OCI-LY1 (cell line): ENCODE data around the gene SLC6A15.
A peak's percentile ranks its signal among the peaks of the same experiment; 100 is the strongest.

Experiments
- H2AFZ ChIP-seq: fragments of 200-600 bp; sonication (generic), shearing (Covaris generic); 2 replicates; pipeline ENCODE4 v1.6.0; 2014; ENCODE audit warnings: antibody characterized with exemption, mild to moderate bottlenecking, low read length
- H3F3A ChIP-seq: fragments of 200-600 bp; sonication (generic), shearing (Covaris generic); 2 replicates; pipeline ENCODE4 v1.6.0; 2014; ENCODE audit warnings: mild to moderate bottlenecking, antibody characterized with exemption, low read length, moderate library complexity; ENCODE audit not compliant: insufficient read depth
- H3K27ac ChIP-seq: fragments of 200-600 bp; sonication (generic); 2 replicates; pipeline ENCODE4 v1.5.1; 2014; ENCODE audit warnings: low read length, mixed run types, mild to moderate bottlenecking, low read depth; ENCODE audit not compliant: poor library complexity, severe bottlenecking
- H3K27me3 ChIP-seq: fragments of 200-600 bp; sonication (generic); 2 replicates; pipeline ENCODE4 v1.6.0; 2014; ENCODE audit warnings: antibody characterized with exemption, mild to moderate bottlenecking, low read length, moderate library complexity; ENCODE audit not compliant: insufficient read depth
- H3K36me3 ChIP-seq: fragments of 200-600 bp; sonication (generic); 2 replicates; pipeline ENCODE4 v1.6.1; 2014; ENCODE audit warnings: mild to moderate bottlenecking, antibody characterized with exemption, low read length, moderate library complexity, mixed read lengths; ENCODE audit not compliant: insufficient read depth
- H3K4me1 ChIP-seq: fragments of 200-600 bp; sonication (generic); 2 replicates; pipeline ENCODE4 v1.5.1; 2014; ENCODE audit warnings: mild to moderate bottlenecking, low read length, moderate library complexity; ENCODE audit not compliant: insufficient read depth, severe bottlenecking
- H3K4me2 ChIP-seq: fragments of 200-600 bp; sonication (generic), shearing (Covaris generic); 2 replicates; pipeline ENCODE4 v1.6.1; 2014; ENCODE audit warnings: low read length
- H3K4me3 ChIP-seq: fragments of 200-600 bp; sonication (generic); 2 replicates; pipeline ENCODE4 v1.5.1; 2014; ENCODE audit warnings: low read length, low read depth, mild to moderate bottlenecking, mixed read lengths; ENCODE audit not compliant: poor library complexity, severe bottlenecking
- H3K79me2 ChIP-seq: fragments of 200-600 bp; shearing (Covaris generic); 2 replicates; pipeline ENCODE4 v1.6.1; 2016; ENCODE audit warnings: mixed run types, low read length, mixed read lengths; ENCODE audit not compliant: insufficient read depth
- H3K9ac ChIP-seq: fragments of 200-600 bp; sonication (generic), shearing (Covaris generic); 2 replicates; pipeline ENCODE4 v1.6.1; 2014; ENCODE audit warnings: mild to moderate bottlenecking, low read length, mixed read lengths
- H3K9me2 ChIP-seq: fragments of 200-600 bp; sonication (generic), shearing (Covaris generic); 2 replicates; pipeline ENCODE4 v1.6.1; 2014; ENCODE audit warnings: low read depth, mild to moderate bottlenecking, low read length, mixed read lengths
- H3K9me3 ChIP-seq: fragments of 200-600 bp; shearing (Covaris generic); 2 replicates; pipeline ENCODE4 v1.6.1; 2014; ENCODE audit warnings: low read length, mixed read lengths
- H4K20me1 ChIP-seq: fragments of 200-600 bp; sonication (generic), shearing (Covaris generic); 2 replicates; pipeline ENCODE4 v1.6.0; 2016; ENCODE audit warnings: mild to moderate bottlenecking, low read length; ENCODE audit not compliant: insufficient read depth
- EZH2 ChIP-seq: fragments of 200-600 bp; sonication (generic), shearing (Covaris generic); IDR thresholded peaks from 2 replicates; pipeline ENCODE4 v1.8.0; 2017; ENCODE audit warnings: borderline replicate concordance, mixed run types, mild to moderate bottlenecking, antibody characterized with exemption, low read length, moderate library complexity, mixed read lengths
- TF ChIP-seq, protein P1 (sequence below): fragments of 200-600 bp; sonication (generic), shearing (Covaris generic); IDR thresholded peaks from 2 replicates; pipeline ENCODE4 v1.5.1; 2017; ENCODE audit warnings: mild to moderate bottlenecking, antibody characterized with exemption, low read length, moderate library complexity, mixed read lengths

The SLC6A15 gene

DNA sequence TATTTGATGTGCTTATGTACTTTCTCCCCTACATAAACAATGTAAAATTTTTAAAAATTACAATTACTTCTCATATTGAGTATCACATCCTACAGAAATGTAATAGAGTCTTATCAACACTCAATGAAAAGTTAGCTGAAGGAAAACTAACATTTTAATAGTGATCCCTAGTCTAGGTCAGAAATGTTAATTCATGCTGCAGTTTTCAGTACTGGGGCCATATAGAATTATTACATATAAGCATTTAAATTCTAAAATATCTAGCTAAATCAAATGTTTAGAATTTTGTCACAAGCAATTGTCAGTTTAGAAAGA lies 37.8 kb downstream of the SLC6A15 start:
- H3K9me2 ChIP-seq: no peaks in the 10 kb centered on the region
- H3K4me3 ChIP-seq: no peak overlapping the region
- H3K4me2 ChIP-seq: no peak overlapping the region
- TF ChIP-seq EZH2: no peak
- TF ChIP-seq, protein P1, sequence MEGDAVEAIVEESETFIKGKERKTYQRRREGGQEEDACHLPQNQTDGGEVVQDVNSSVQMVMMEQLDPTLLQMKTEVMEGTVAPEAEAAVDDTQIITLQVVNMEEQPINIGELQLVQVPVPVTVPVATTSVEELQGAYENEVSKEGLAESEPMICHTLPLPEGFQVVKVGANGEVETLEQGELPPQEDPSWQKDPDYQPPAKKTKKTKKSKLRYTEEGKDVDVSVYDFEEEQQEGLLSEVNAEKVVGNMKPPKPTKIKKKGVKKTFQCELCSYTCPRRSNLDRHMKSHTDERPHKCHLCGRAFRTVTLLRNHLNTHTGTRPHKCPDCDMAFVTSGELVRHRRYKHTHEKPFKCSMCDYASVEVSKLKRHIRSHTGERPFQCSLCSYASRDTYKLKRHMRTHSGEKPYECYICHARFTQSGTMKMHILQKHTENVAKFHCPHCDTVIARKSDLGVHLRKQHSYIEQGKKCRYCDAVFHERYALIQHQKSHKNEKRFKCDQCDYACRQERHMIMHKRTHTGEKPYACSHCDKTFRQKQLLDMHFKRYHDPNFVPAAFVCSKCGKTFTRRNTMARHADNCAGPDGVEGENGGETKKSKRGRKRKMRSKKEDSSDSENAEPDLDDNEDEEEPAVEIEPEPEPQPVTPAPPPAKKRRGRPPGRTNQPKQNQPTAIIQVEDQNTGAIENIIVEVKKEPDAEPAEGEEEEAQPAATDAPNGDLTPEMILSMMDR: no peak
- H3K36me3 ChIP-seq: no peaks in the 10 kb centered on the region
- H4K20me1 ChIP-seq: no peaks in the 10 kb centered on the region
- H2AFZ ChIP-seq: no peak overlapping the region
- H3K9ac ChIP-seq: no peak overlapping the region
- H3F3A ChIP-seq: no peaks in the 10 kb centered on the region
- H3K27me3 ChIP-seq: no peaks in the 10 kb centered on the region
- H3K27ac ChIP-seq: no peak overlapping the region
- no peaks in the 10 kb centered on the region for H3K9me3 ChIP-seq
- no peaks in the 10 kb centered on the region for H3K4me1 ChIP-seq
- no peaks in the 10 kb centered on the region for H3K79me2 ChIP-seq

DNA sequence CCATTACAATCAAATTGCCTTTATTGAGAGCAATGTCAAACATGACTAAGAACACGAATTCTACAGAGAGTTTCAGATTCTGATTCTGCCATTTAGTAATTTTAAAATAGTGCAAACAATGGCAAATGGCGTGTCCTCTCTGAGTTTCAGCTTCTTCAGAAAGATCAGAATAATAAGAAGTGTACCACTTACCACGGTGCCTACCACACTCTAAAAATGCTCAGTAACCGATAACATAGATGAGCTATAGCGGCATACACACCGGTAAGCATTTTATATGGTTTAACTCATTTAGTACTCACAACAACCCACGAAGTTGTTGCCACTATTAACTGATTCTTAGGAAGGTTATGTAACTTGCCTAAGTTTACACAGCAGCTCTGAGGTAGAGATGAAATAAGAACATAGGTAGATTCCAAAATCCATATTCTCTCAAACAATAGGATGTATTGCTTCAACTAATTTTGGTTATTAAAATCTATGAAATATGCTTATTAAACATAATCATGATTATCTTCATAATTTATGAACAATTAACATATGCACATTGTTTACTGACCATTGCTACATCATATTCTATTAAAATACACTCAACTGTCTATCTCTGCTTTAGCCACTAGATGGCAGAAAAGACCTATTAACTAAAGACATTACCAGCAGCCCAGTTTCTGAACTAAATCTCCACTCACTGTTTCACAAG lies 38.3 kb downstream of the SLC6A15 start:
- Histone ChIP-seq H3F3A (no peaks in the 10 kb centered on the region), H3K4me3 (no peak overlapping the region), H3K9me2 (no peaks in the 10 kb centered on the region), H3K27me3 (no peaks in the 10 kb centered on the region), H3K79me2 (no peaks in the 10 kb centered on the region), H3K4me2 (no peak overlapping the region), H3K27ac (no peak overlapping the region), H3K9me3 (no peaks in the 10 kb centered on the region), H4K20me1 (no peaks in the 10 kb centered on the region), H3K4me1 (no peaks in the 10 kb centered on the region), H2AFZ (no peak overlapping the region), H3K36me3 (no peaks in the 10 kb centered on the region), H3K9ac (no peak overlapping the region)
- TF ChIP-seq, protein P1: peak; percentile 74; the same call in 1 of the 2 replicates
- TF ChIP-seq EZH2: no peak

DNA sequence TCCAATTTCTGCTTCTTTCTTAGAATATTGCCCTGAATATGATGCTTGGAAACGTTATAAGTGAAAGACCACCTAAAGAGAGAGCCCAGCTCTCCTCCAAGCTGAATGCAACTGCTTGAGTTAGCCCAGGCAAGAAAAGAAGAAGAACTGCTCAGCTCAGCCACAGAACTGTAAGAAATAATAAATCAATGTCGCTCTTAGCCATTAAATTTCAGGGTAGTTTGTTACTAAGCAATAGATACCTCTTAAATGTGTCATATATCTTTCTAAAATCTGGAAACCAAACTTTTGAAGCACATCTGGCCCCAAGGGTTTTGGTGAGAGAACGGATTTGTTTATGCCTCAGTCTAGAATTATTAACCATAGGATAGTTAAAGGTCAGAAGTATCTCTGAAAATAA lies 50.4 kb downstream of the SLC6A15 start:
- TF ChIP-seq, protein P1: no peak
- TF ChIP-seq EZH2: no peak

More for the DNA sequence above, 50.4 kb downstream of the SLC6A15 start:
- Histone ChIP-seq H2AFZ (no peak overlapping the region), H3K4me3 (no peak overlapping the region), H3K27me3 (no peaks in the 10 kb centered on the region), H3K9ac (no peak overlapping the region), H4K20me1 (no peaks in the 10 kb centered on the region), H3K4me1 (no peaks in the 10 kb centered on the region), H3K79me2 (no peaks in the 10 kb centered on the region), H3K4me2 (no peak overlapping the region), H3F3A (no peaks in the 10 kb centered on the region), H3K27ac (no peak overlapping the region), H3K9me3 (no peaks in the 10 kb centered on the region), H3K9me2 (no peaks in the 10 kb centered on the region), H3K36me3 (no peaks in the 10 kb centered on the region)
